ENCODE results near the gene SCCPDH. TPM values are rescaled to one million over a fixed set of nuclear protein-coding genes. Genes with fewer than 3 reads are reported as not detected.

SCCPDH gene
- total RNA-seq, 2 experiments from 2014 or later, result 13.7 to 14.4 TPM

GRCh38 chr1:246772686-246773085 lies 48.5 kb downstream of the SCCPDH start:
- Mint-ChIP-seq H3K4me1 (peaks cover 3% of the 10 kb centered on the region), H3K36me3 (peaks cover 12% of the 10 kb centered on the region), H3K27me3 (no peaks in the 10 kb centered on the region), H3K27ac (no peak overlapping the region), H3K4me3 (no peak overlapping the region), H3K9me3 (no peaks in the 10 kb centered on the region)
- ATAC-seq (ENCODE audit: low read depth) (no peak), DNase-seq (no peak)
- POLR2A ChIA-PET, result no interaction called here

GRCh38 chr1:246773213-246773641 lies 49.0 kb downstream of the SCCPDH start:
- DNase-seq, result no peak
- peaks cover 3% of the 10 kb centered on the region for H3K4me1 Mint-ChIP-seq
- H3K27ac Mint-ChIP-seq, result no peak overlapping the region
- no peak for ATAC-seq (ENCODE audit: low read depth)
- no peaks in the 10 kb centered on the region for H3K27me3 Mint-ChIP-seq
- POLR2A ChIA-PET, result no interaction called here
- no peak overlapping the region for H3K4me3 Mint-ChIP-seq
- H3K36me3 Mint-ChIP-seq, result peaks cover 12% of the 10 kb centered on the region
- no peaks in the 10 kb centered on the region for H3K9me3 Mint-ChIP-seq

GRCh38 chr1:246775531-246776385 lies 51.5 kb downstream of the SCCPDH start:
- no peak for ATAC-seq (ENCODE audit: low read depth)
- Mint-ChIP-seq H3K4me1 (peaks cover 3% of the 10 kb centered on the region), H3K36me3 (peaks cover 14% of the 10 kb centered on the region), H3K9me3 (no peaks in the 10 kb centered on the region), H3K27me3 (no peaks in the 10 kb centered on the region), H3K27ac (no peak overlapping the region), H3K4me3 (no peak overlapping the region)
- no peak for DNase-seq
- POLR2A ChIA-PET, result no interaction called here

GRCh38 chr1:246776923-246777322 lies 52.7 kb downstream of the SCCPDH start:
- Mint-ChIP-seq H3K36me3 (peaks cover 11% of the 10 kb centered on the region), H3K9me3 (no peaks in the 10 kb centered on the region), H3K4me1 (peaks cover 3% of the 10 kb centered on the region), H3K27ac (no peak overlapping the region), H3K27me3 (no peaks in the 10 kb centered on the region), H3K4me3 (no peak overlapping the region)
- no peak for DNase-seq
- POLR2A ChIA-PET, result no interaction called here
- no peak for ATAC-seq (ENCODE audit: low read depth)

GRCh38 chr1:246778663-246779062 lies 54.5 kb downstream of the SCCPDH start:
- Mint-ChIP-seq H3K4me1 (peaks cover 6% of the 10 kb centered on the region), H3K4me3 (no peak overlapping the region), H3K27ac (no peak overlapping the region), H3K36me3 (peaks cover 7% of the 10 kb centered on the region), H3K27me3 (no peaks in the 10 kb centered on the region), H3K9me3 (no peaks in the 10 kb centered on the region)
- DNase-seq (no peak), ATAC-seq (ENCODE audit: low read depth) (no peak)
- POLR2A ChIA-PET, result no interaction called here

DNA sequence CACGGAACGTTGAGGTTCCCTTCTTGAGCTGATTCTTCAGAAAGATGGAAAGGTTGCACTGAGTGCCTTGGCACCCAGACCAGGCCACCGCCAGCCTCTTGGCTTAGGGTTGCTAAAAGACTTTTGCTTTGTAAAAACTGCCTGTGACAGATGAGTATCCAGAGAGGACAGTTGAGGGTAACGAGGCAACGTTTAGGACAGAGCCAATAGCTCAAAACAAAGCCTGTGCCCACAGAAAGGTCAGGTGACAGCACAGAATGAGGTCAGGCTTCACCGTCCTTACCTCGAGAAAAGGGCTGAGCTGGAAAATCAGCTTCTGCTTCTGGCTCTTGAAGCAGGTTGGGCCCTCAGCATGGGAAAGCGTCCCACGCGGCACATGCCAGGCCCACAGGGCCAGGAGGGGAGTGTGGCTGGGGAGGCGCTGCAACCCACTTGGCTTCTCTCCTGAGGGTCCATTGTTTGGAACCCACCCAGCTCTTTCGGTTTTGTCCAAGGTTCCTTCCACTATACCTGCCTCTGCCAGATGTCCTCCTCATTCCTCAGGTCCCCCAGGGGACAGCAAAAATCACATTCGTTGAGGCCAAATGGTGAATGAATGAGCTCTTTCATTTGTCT lies 55.5 kb downstream of the SCCPDH start:
- no peak overlapping the region for H3K4me3 Mint-ChIP-seq
- H3K27ac Mint-ChIP-seq, result no peak overlapping the region
- peaks cover 6% of the 10 kb centered on the region for H3K4me1 Mint-ChIP-seq
- H3K9me3 Mint-ChIP-seq, result no peaks in the 10 kb centered on the region
- no peak for DNase-seq
- POLR2A ChIA-PET, result no interaction called here
- no peak for ATAC-seq (ENCODE audit: low read depth)
- peaks cover 4% of the 10 kb centered on the region for H3K36me3 Mint-ChIP-seq
- H3K27me3 Mint-ChIP-seq, result no peaks in the 10 kb centered on the region

- H3K27ac Mint-ChIP-seq, result no peak overlapping the region
- peaks cover 3% of the 10 kb centered on the region for H3K36me3 Mint-ChIP-seq
- H3K4me3 Mint-ChIP-seq, result no peak overlapping the region
- no peaks in the 10 kb centered on the region for H3K27me3 Mint-ChIP-seq
- no peak for DNase-seq
- H3K4me1 Mint-ChIP-seq, result peaks cover 12% of the 10 kb centered on the region
- POLR2A ChIA-PET, result no interaction called here
- no peak for ATAC-seq (ENCODE audit: low read depth)
- H3K9me3 Mint-ChIP-seq, result no peaks in the 10 kb centered on the region
These were observed 56.1 kb downstream of the SCCPDH start for GRCh38 chr1:246780264-246780663.

GRCh38 chr1:246781212-246781611 lies 57.0 kb downstream of the SCCPDH start:
- no peaks in the 10 kb centered on the region for H3K9me3 Mint-ChIP-seq
- peaks cover 3% of the 10 kb centered on the region for H3K36me3 Mint-ChIP-seq
- H3K4me1 Mint-ChIP-seq, result peaks cover 13% of the 10 kb centered on the region
- POLR2A ChIA-PET, result no interaction called here
- DNase-seq, result no peak
- no peak overlapping the region for H3K27ac Mint-ChIP-seq
- ATAC-seq (ENCODE audit: low read depth), result no peak
- no peaks in the 10 kb centered on the region for H3K27me3 Mint-ChIP-seq
- no peak overlapping the region for H3K4me3 Mint-ChIP-seq

DNA sequence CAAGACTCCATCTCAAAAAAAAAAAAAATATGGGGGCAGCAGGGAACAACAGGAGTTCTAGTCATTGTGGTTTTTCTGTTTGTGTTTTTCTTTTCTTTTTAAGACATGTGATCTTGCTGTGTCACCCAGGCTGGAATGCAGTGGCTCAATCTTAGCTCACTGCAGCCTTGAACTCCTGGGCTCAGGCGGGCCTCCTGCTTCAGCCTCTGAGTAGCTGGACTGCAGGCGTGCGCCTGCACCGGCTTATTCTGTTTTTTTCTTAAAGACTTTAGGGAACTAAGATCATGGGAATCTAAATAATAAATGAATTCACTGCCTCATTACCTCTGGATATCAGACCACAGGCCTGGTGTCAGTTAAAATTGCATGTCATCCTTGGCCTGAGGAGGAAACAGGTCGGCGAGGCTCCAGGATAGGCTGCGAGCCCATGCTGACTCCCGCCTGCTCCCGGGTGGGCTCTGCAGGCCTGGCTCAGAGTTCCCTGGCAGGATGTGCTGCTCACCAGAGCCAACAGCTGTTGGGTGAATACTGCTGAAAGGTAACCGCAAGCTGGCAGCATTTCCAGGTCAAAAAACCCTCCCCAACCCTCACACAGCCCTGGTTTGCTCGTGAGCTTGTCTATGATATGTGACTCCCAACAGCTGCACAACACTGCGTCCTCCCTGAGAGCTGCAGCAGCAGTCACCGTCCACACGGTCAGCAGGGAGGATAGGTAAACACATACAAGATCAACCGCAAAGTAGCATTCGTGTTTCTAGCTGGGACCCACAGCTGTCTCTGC lies 58.1 kb downstream of the SCCPDH start:
- Mint-ChIP-seq H3K9me3 (no peaks in the 10 kb centered on the region), H3K27me3 (no peaks in the 10 kb centered on the region), H3K36me3 (peaks cover 3% of the 10 kb centered on the region), H3K4me3 (peak overlapping the region; percentile 20), H3K27ac (peak overlapping the region; percentile 66), H3K4me1 (peaks cover 13% of the 10 kb centered on the region)
- DNase-seq, result no peak
- POLR2A ChIA-PET, result no interaction called here
- ATAC-seq (ENCODE audit: low read depth), result peak; percentile 30

- peak overlapping the region; percentile 61 for H3K27ac Mint-ChIP-seq
- POLR2A ChIA-PET, result interaction anchor here (0.7 kb wide), 1 partner anchor 14 kb away, joined by 3 read pairs; no protein-coding TSS in a partner anchor
- peak overlapping the region; percentile 71 for H3K4me3 Mint-ChIP-seq
- no peaks in the 10 kb centered on the region for H3K9me3 Mint-ChIP-seq
- ATAC-seq (ENCODE audit: low read depth) (peak; percentile 81), DNase-seq (peak; percentile 46)
- H3K36me3 Mint-ChIP-seq, result peaks cover 1% of the 10 kb centered on the region
- peaks cover 13% of the 10 kb centered on the region for H3K4me1 Mint-ChIP-seq
- H3K27me3 Mint-ChIP-seq, result peaks cover 9% of the 10 kb centered on the region
These were observed 60.6 kb downstream of the SCCPDH start for GRCh38 chr1:246784621-246785493.

- H3K36me3 Mint-ChIP-seq, result no peaks in the 10 kb centered on the region
These were observed 61.4 kb downstream of the SCCPDH start for GRCh38 chr1:246785494-246786111.

GRCh38 chr1:246786606-246787238 lies 62.5 kb downstream of the SCCPDH start:
- Mint-ChIP-seq H3K4me1 (peaks cover 13% of the 10 kb centered on the region), H3K27me3 (peaks cover 9% of the 10 kb centered on the region), H3K4me3 (no peak overlapping the region), H3K36me3 (no peaks in the 10 kb centered on the region), H3K9me3 (no peaks in the 10 kb centered on the region), H3K27ac (no peak overlapping the region)
- DNase-seq, result no peak
- POLR2A ChIA-PET, result no interaction called here
- no peak for ATAC-seq (ENCODE audit: low read depth)

More at GRCh38 chr1:246785494-246786111, 61.4 kb downstream of the SCCPDH start:
- peaks cover 9% of the 10 kb centered on the region for H3K27me3 Mint-ChIP-seq
- DNase-seq, result no peak
- H3K27ac Mint-ChIP-seq, result no peak overlapping the region
- no peak overlapping the region for H3K4me3 Mint-ChIP-seq
- peaks cover 13% of the 10 kb centered on the region for H3K4me1 Mint-ChIP-seq
- POLR2A ChIA-PET, result no interaction called here
- no peaks in the 10 kb centered on the region for H3K9me3 Mint-ChIP-seq
- no peak for ATAC-seq (ENCODE audit: low read depth)

All from activated naive CD8-positive, alpha-beta T cell treated with anti-CD3 and anti-CD28 coated beads, Interleukin-2, amount 10 ng/mL, durations not matched to agents 7 days and 5 days (primary cell).